Naive thymus-derived CD8-positive, alpha-beta T cell (primary cell): ENCODE results near the gene CLC. TPM values are rescaled to one million over a fixed set of nuclear protein-coding genes. Genes with fewer than 3 reads are reported as not detected.
"Not testable (repeated sequence)": the region's sequence is repeated elsewhere in the genome, so short reads cannot be mapped to it uniquely, and the experiment has no call there.

ENCODE experiments used
- ATAC-seq, 2 donors: fragments of 150-1000 bp; cut with Tn5 transposase in 1 of 2; sonication (Bioruptor Pico), chemical (Tn5 transposase) in 1 of 2; 1 replicate in 1 of 2; 2 replicates in 1 of 2; pipeline ENCODE4 v1.10.0; 2021; ENCODE audit warnings: mild to moderate bottlenecking in 2 of 2, moderate library complexity in 2 of 2
- POLR2A ChIA-PET: fragments of 350-600 bp; sonication (Branson Sonifier 250); formaldehyde crosslinking; loops from one replicate; lab custom pipeline; 2021; ENCODE audit warnings: antibody characterized with exemption; lab: Charles Lee
- DNase-seq, 10 donors: peaks; one replicate each; pipeline versions ENCODE4 v3.0.0 to v3.0.0-alpha.2; 2020 to 2022
- H3K27ac Mint-ChIP-seq, 10 donors: one replicate each; pipeline ENCODE4 v1.8.0; 2020 to 2022; ENCODE audit warnings: mild to moderate bottlenecking in 10 of 10, mixed read lengths in 10 of 10, moderate library complexity in 4 of 10, inconsistent platforms in 1 of 10
- H3K27me3 Mint-ChIP-seq, 5 donors: one replicate each; pipeline ENCODE4 v1.8.0; 2021 to 2022; ENCODE audit warnings: mixed read lengths in 5 of 5
- H3K36me3 Mint-ChIP-seq, 3 donors: one replicate each; pipeline ENCODE4 v1.8.0; 2020 to 2022; ENCODE audit warnings: mixed read lengths in 3 of 3, mild to moderate bottlenecking in 2 of 3, inconsistent platforms in 1 of 3
- H3K4me1 Mint-ChIP-seq, 4 donors: one replicate each; pipeline ENCODE4 v1.8.0; 2021 to 2022; ENCODE audit warnings: mixed read lengths in 4 of 4
- H3K4me3 Mint-ChIP-seq, 10 donors: one replicate each; pipeline ENCODE4 v1.8.0; 2020 to 2022; ENCODE audit warnings: mild to moderate bottlenecking in 10 of 10, mixed read lengths in 10 of 10, moderate library complexity in 6 of 10, inconsistent platforms in 1 of 10
- H3K9me3 Mint-ChIP-seq, 9 donors: one replicate each; pipeline ENCODE4 v1.8.0; 2020 to 2022; ENCODE audit warnings: mixed read lengths in 9 of 9, mild to moderate bottlenecking in 3 of 9, inconsistent platforms in 1 of 9, moderate library complexity in 1 of 9
- polyA plus RNA-seq, 3 donors: library from polyadenylated mRNA; unstranded; fragments of 300-500 nt; fragmentation: Illumina TruSeq; gene quantifications; one replicate each; pipeline ENCODE4 v1.2.3, GENCODE V29; 2021
- total RNA-seq, 8 experiments: library from RNA in 2 of 8; stranded (reverse) in 2 of 8; gene quantifications; one replicate each; pipeline ENCODE4 v1.2.3 and lab custom pipeline; 2021 to 2026

Gene CLC
- total RNA-seq = not detected
- polyA plus RNA-seq = not detected
- 0 to 0.09 (median 0) reads per million in 6 experiments for total RNA-seq (lab: John Stamatoyannopoulos, UW)

- H3K4me3 Mint-ChIP-seq = no peak within 1 kb of the TSS
- POLR2A ChIA-PET = no interaction called here
- H3K36me3 Mint-ChIP-seq = peaks cover 0 to 2% (median 0%) of the 10 kb centered on the region in 3 donors
- DNase-seq = no peak
- H3K27me3 Mint-ChIP-seq = peaks cover 6 to 27% (median 21%) of the 10 kb centered on the region in 5 donors
- peaks cover 0 to 3% (median 0%) of the 10 kb centered on the region in 9 donors for H3K9me3 Mint-ChIP-seq
- no peak for ATAC-seq
- peaks cover 0 to 3% (median 0%) of the 10 kb centered on the region in 4 donors for H3K4me1 Mint-ChIP-seq
- H3K27ac Mint-ChIP-seq = peak within 1 kb of the TSS in 3 of 10 donors; percentile 11 to 35 (median 30)
Observed at GRCh38 chr19:39737891-39738290, at the start of gene CLC. Gene CLC (minus strand): TSS chr19:39738029. CDS start chr19:39737952, 77 bp downstream.

GRCh38 chr19:39780894-39781293, 43.1 kb upstream of the CLC start:
- Mint-ChIP-seq H3K27ac (peak overlapping the region in 1 of 10 donors; percentile 10), H3K4me1 (no peaks in the 10 kb centered on the region), H3K9me3 (no peaks in the 10 kb centered on the region), H3K36me3 (no peaks in the 10 kb centered on the region), H3K27me3 (peaks cover 12 to 49% (median 32%) of the 10 kb centered on the region in 5 donors), H3K4me3 (no peak overlapping the region)
- ATAC-seq (no peak), DNase-seq (no peak)
- POLR2A ChIA-PET = no interaction called here

GRCh38 chr19:39778763-39779162, 40.9 kb upstream of the CLC start, which contains the start of gene LEUTX:
Gene LEUTX (plus strand): TSS chr19:39778854. CDS start chr19:39778921, 67 bp downstream.
- Mint-ChIP-seq H3K36me3 (no peaks in the 10 kb centered on the region), H3K9me3 (no peaks in the 10 kb centered on the region), H3K4me1 (no peaks in the 10 kb centered on the region), H3K4me3 (no peak within 1 kb of the TSS), H3K27ac (no peak within 1 kb of the TSS), H3K27me3 (peaks cover 7 to 29% (median 17%) of the 10 kb centered on the region in 5 donors)
- no peak for ATAC-seq
- POLR2A ChIA-PET = no interaction called here
- no peak for DNase-seq

- no peak overlapping the region for H3K27ac Mint-ChIP-seq
- peaks cover 0 to 10% (median 3%) of the 10 kb centered on the region in 9 donors for H3K9me3 Mint-ChIP-seq
- POLR2A ChIA-PET = no interaction called here
- no peak for DNase-seq
- H3K4me1 Mint-ChIP-seq = no peaks in the 10 kb centered on the region
- H3K36me3 Mint-ChIP-seq = no peaks in the 10 kb centered on the region
- H3K27me3 Mint-ChIP-seq = peaks cover 0 to 14% (median 7%) of the 10 kb centered on the region in 5 donors
- ATAC-seq = no peak
- H3K4me3 Mint-ChIP-seq = no peak overlapping the region
Observed at GRCh38 chr19:39768786-39769185, 31.0 kb upstream of the CLC start.

GRCh38 chr19:39768334-39768733, 30.5 kb upstream of the CLC start:
- H3K4me3 Mint-ChIP-seq = no peak overlapping the region
- H3K9me3 Mint-ChIP-seq = peaks cover 0 to 10% (median 3%) of the 10 kb centered on the region in 9 donors

GRCh38 chr19:39765091-39766076, 27.6 kb upstream of the CLC start:
- H3K4me3 Mint-ChIP-seq = no peak overlapping the region
- peaks cover 0 to 10% (median 3%) of the 10 kb centered on the region in 9 donors for H3K9me3 Mint-ChIP-seq
- POLR2A ChIA-PET = no interaction called here
- no peak for ATAC-seq
- H3K27ac Mint-ChIP-seq = peak overlapping the region in 1 of 10 donors; percentile 66
- no peaks in the 10 kb centered on the region for H3K4me1 Mint-ChIP-seq
- H3K36me3 Mint-ChIP-seq = no peaks in the 10 kb centered on the region
- peak in 6 of 10 donors; percentile 9 to 39 (median 23) for DNase-seq
- H3K27me3 Mint-ChIP-seq = peaks cover 2 to 14% (median 9%) of the 10 kb centered on the region in 5 donors

More at GRCh38 chr19:39768334-39768733, 30.5 kb upstream of the CLC start:
- ATAC-seq (no peak), DNase-seq (no peak)
- H3K27ac Mint-ChIP-seq = no peak overlapping the region
- POLR2A ChIA-PET = no interaction called here
- peaks cover 0 to 16% (median 7%) of the 10 kb centered on the region in 5 donors for H3K27me3 Mint-ChIP-seq
- no peaks in the 10 kb centered on the region for H3K36me3 Mint-ChIP-seq
- no peaks in the 10 kb centered on the region for H3K4me1 Mint-ChIP-seq

- DNase-seq, ATAC-seq, H3K27ac Mint-ChIP-seq, POLR2A ChIA-PET, H3K4me1 Mint-ChIP-seq, H3K4me3 Mint-ChIP-seq, H3K9me3 Mint-ChIP-seq, H3K36me3 Mint-ChIP-seq: not testable (repeated sequence)
- H3K27me3 Mint-ChIP-seq = peaks cover 11 to 36% (median 23%) of the 10 kb centered on the region in 5 donors
Observed at GRCh38 chr19:39761851-39762250, 24.0 kb upstream of the CLC start.

GRCh38 chr19:39759457-39760184, 21.8 kb upstream of the CLC start:
- no peaks in the 10 kb centered on the region for H3K36me3 Mint-ChIP-seq
- no peak for DNase-seq
- peaks cover 11 to 40% (median 29%) of the 10 kb centered on the region in 5 donors for H3K27me3 Mint-ChIP-seq
- POLR2A ChIA-PET = no interaction called here
- no peak for ATAC-seq
- H3K4me3 Mint-ChIP-seq = no peak overlapping the region
- H3K27ac Mint-ChIP-seq = no peak overlapping the region
- H3K4me1 Mint-ChIP-seq = no peaks in the 10 kb centered on the region
- H3K9me3 Mint-ChIP-seq = peaks cover 0 to 5% (median 0%) of the 10 kb centered on the region in 9 donors

- Mint-ChIP-seq H3K27ac (no peak overlapping the region), H3K9me3 (no peaks in the 10 kb centered on the region), H3K4me3 (no peak overlapping the region), H3K36me3 (no peaks in the 10 kb centered on the region), H3K27me3 (peaks cover 7 to 43% (median 32%) of the 10 kb centered on the region in 5 donors), H3K4me1 (no peaks in the 10 kb centered on the region)
- ATAC-seq (no peak), DNase-seq (no peak)
- POLR2A ChIA-PET = no interaction called here
Observed at GRCh38 chr19:39754971-39755370, 17.1 kb upstream of the CLC start.

- POLR2A ChIA-PET = no interaction called here
- H3K4me1 Mint-ChIP-seq = no peaks in the 10 kb centered on the region
- no peak overlapping the region for H3K27ac Mint-ChIP-seq
Observed at GRCh38 chr19:39754544-39754943, 16.7 kb upstream of the CLC start.

GRCh38 chr19:39752795-39753194, 15.0 kb upstream of the CLC start:
- H3K9me3 Mint-ChIP-seq = no peaks in the 10 kb centered on the region
- POLR2A ChIA-PET = no interaction called here
- H3K4me3 Mint-ChIP-seq = no peak overlapping the region
- no peaks in the 10 kb centered on the region for H3K36me3 Mint-ChIP-seq
- peaks cover 7 to 31% (median 22%) of the 10 kb centered on the region in 5 donors for H3K27me3 Mint-ChIP-seq
- no peak overlapping the region for H3K27ac Mint-ChIP-seq
- ATAC-seq (no peak), DNase-seq (no peak)
- H3K4me1 Mint-ChIP-seq = no peaks in the 10 kb centered on the region

More at GRCh38 chr19:39754544-39754943, 16.7 kb upstream of the CLC start:
- Mint-ChIP-seq H3K36me3 (no peaks in the 10 kb centered on the region), H3K9me3 (no peaks in the 10 kb centered on the region), H3K27me3 (peaks cover 7 to 43% (median 32%) of the 10 kb centered on the region in 5 donors), H3K4me3 (no peak overlapping the region)
- no peak for ATAC-seq
- DNase-seq = no peak

GRCh38 chr19:39752390-39752789, 14.6 kb upstream of the CLC start:
- DNase-seq = no peak
- no peaks in the 10 kb centered on the region for H3K36me3 Mint-ChIP-seq
- H3K27me3 Mint-ChIP-seq = peaks cover 7 to 32% (median 21%) of the 10 kb centered on the region in 5 donors
- no peak overlapping the region for H3K4me3 Mint-ChIP-seq
- POLR2A ChIA-PET = no interaction called here
- no peak overlapping the region for H3K27ac Mint-ChIP-seq
- no peaks in the 10 kb centered on the region for H3K4me1 Mint-ChIP-seq
- H3K9me3 Mint-ChIP-seq = no peaks in the 10 kb centered on the region
- no peak for ATAC-seq
